IMR-90 (cell line): ENCODE data around the gene FAXC. TPM values are rescaled to one million over a fixed set of nuclear protein-coding genes. Genes with fewer than 3 reads are reported as not detected.
A peak's percentile ranks its signal among the peaks of the same experiment; 100 is the strongest.

Experiments used
- ATAC-seq: fragments of 200-7000 bp; cut with Tn5 transposase; 2 replicates; pipeline ENCODE4 v1.9.1; 2020; ENCODE audit warnings: low read depth, mild to moderate bottlenecking, moderate library complexity
- BruUV-seq: library from RNA; stranded (reverse); fragments of 400-500 nt; replicated peaks from 2 replicates; lab custom pipeline; 2021; lab: Mats Ljungman, UMichigan
- CTCF ChIA-PET: fragments of 300-600 bp; formaldehyde crosslinking; extraction: SDS; loops from one replicate; lab custom pipeline; 2021; ENCODE audit warnings: antibody characterized with exemption; lab: Yijun Ruan, JAX
- POLR2A ChIA-PET: fragments of 300-600 bp; sonication (Branson Sonifier 250); formaldehyde crosslinking; loops from one replicate; lab custom pipeline; 2022; ENCODE audit warnings: antibody characterized with exemption; ENCODE audit not compliant: unreplicated experiment; lab: Charles Lee
- DNase-seq: peaks from one replicate; pipeline ENCODE4 v3.0.0; 2013
- H2AFZ ChIP-seq: replicated peaks from 2 replicates; pipeline ENCODE3; 2013; ENCODE audit warnings: low read length, mild to moderate bottlenecking; ENCODE audit not compliant: poor library complexity
- H2AK5ac ChIP-seq: 2 replicates; pipeline ENCODE4 v1.6.1; 2013; ENCODE audit warnings: low read depth, low read length, inconsistent platforms
- H2AK9ac ChIP-seq: replicated peaks from 2 replicates; pipeline ENCODE3; 2013; ENCODE audit warnings: mild to moderate bottlenecking, low read depth, low read length, moderate library complexity; ENCODE audit not compliant: poor library complexity
- H2BK120ac ChIP-seq: 2 replicates; pipeline ENCODE4 v1.6.1; 2013; ENCODE audit warnings: low read depth, low read length, inconsistent platforms
- H2BK15ac ChIP-seq: 3 replicates; pipeline ENCODE4 v1.6.1; 2013; ENCODE audit warnings: low read depth, low read length, inconsistent platforms
- H2BK20ac ChIP-seq: 2 replicates; pipeline ENCODE4 v1.6.1; 2013; ENCODE audit warnings: low read depth, mild to moderate bottlenecking, inconsistent platforms, low read length, moderate library complexity
- H2BK5ac ChIP-seq: 2 replicates; pipeline ENCODE4 v1.6.1; 2013; ENCODE audit warnings: mild to moderate bottlenecking, low read depth, low read length, inconsistent platforms; ENCODE audit not compliant: poor library complexity, severe bottlenecking
- H3K14ac ChIP-seq: replicated peaks from 2 replicates; pipeline ENCODE4 v1.6.1; 2013; ENCODE audit warnings: low read depth, low read length, inconsistent platforms
- H3K18ac ChIP-seq: 2 replicates; pipeline ENCODE4 v1.6.1; 2013; ENCODE audit warnings: low read depth, low read length, control low read depth
- H3K23ac ChIP-seq: 2 replicates; pipeline ENCODE4 v1.6.1; 2013; ENCODE audit warnings: low read depth, low read length, inconsistent platforms
- H3K27ac ChIP-seq: 2 replicates; pipeline ENCODE4 v1.5.1; 2013; ENCODE audit warnings: mild to moderate bottlenecking, control low read depth, low read length; ENCODE audit not compliant: insufficient read depth
- H3K27me3 ChIP-seq: 2 replicates; pipeline ENCODE4 v1.6.1; 2013; ENCODE audit warnings: low read length; ENCODE audit not compliant: control insufficient read depth, insufficient read depth
- H3K36me3 ChIP-seq: 2 replicates; pipeline ENCODE4 v1.6.1; 2013; ENCODE audit warnings: low read length, mixed read lengths; ENCODE audit not compliant: control insufficient read depth, insufficient read depth
- H3K4ac ChIP-seq: 2 replicates; pipeline ENCODE4 v1.6.1; 2013; ENCODE audit warnings: low read depth, low read length, inconsistent platforms
- H3K4me1 ChIP-seq: 2 replicates; pipeline ENCODE4 v1.6.1; 2013; ENCODE audit warnings: low read length, mixed read lengths; ENCODE audit not compliant: control insufficient read depth, insufficient read depth
- H3K4me2 ChIP-seq: 2 replicates; pipeline ENCODE4 v1.6.1; 2013; ENCODE audit warnings: low read depth, mild to moderate bottlenecking, control low read depth, low read length, moderate library complexity
- H3K4me3 ChIP-seq: 2 replicates; pipeline ENCODE4 v1.5.1; 2013; ENCODE audit warnings: low read depth, mild to moderate bottlenecking, control low read depth, low read length, moderate library complexity; ENCODE audit not compliant: insufficient read depth
- H3K56ac ChIP-seq: 2 replicates; pipeline ENCODE4 v1.6.1; 2013; ENCODE audit warnings: low read length, inconsistent platforms; ENCODE audit not compliant: insufficient read depth; ENCODE audit errors: extremely low read depth
- H3K79me1 ChIP-seq, 2 experiments: 2 replicates each; pipeline ENCODE4 v1.6.1; 2013; ENCODE audit warnings: low read length in 2 of 2, inconsistent platforms in 1 of 2, low read depth in 1 of 2
- H3K9ac ChIP-seq: 2 replicates; pipeline ENCODE4 v1.6.1; 2013; ENCODE audit warnings: low read depth, low read length, control low read depth
- H3K9me1 ChIP-seq: 2 replicates; pipeline ENCODE4 v1.6.1; 2013; ENCODE audit warnings: low read length, inconsistent platforms; ENCODE audit not compliant: insufficient read depth
- H3K9me3 ChIP-seq: 2 replicates; pipeline ENCODE4 v1.6.1; 2013; ENCODE audit warnings: low read length; ENCODE audit not compliant: control insufficient read depth, insufficient read depth
- H4K20me1 ChIP-seq: 2 replicates; pipeline ENCODE4 v1.6.1; 2013; ENCODE audit warnings: low read length, inconsistent platforms; ENCODE audit not compliant: insufficient read depth
- H4K5ac ChIP-seq: 2 replicates; pipeline ENCODE4 v1.6.1; 2013; ENCODE audit warnings: mild to moderate bottlenecking, low read depth, low read length, control low read depth
- H4K8ac ChIP-seq, 2 experiments: 2 replicates each; pipeline ENCODE4 v1.6.1; 2013; ENCODE audit warnings: low read depth in 2 of 2, low read length in 2 of 2, control low read depth in 1 of 2, inconsistent platforms in 1 of 2
- H4K91ac ChIP-seq: 2 replicates; pipeline ENCODE4 v1.6.1; 2013; ENCODE audit warnings: low read depth, low read length, inconsistent platforms; ENCODE audit not compliant: insufficient read depth
- POLR2A ChIP-seq: IDR thresholded peaks from 2 replicates; pipeline ENCODE4 v1.6.1; 2012; ENCODE audit warnings: mild to moderate bottlenecking, low read depth, low read length
- SMC3 ChIP-seq: fragments of 150-350 bp; IDR thresholded peaks from 2 replicates; pipeline ENCODE4 v1.6.1; 2016; ENCODE audit warnings: low read depth, mild to moderate bottlenecking, antibody characterized with exemption, low read length, moderate library complexity
- WGBS, 2 experiments: methylation state at CpG; one replicate each; pipeline versions ENCODE4 v1.1.5 to v1.1.7; 2013; ENCODE audit warnings: missing lambda C conversion rate in 2 of 2; ENCODE audit not compliant: insufficient read length in 1 of 2; ENCODE audit errors: extremely low coverage in 2 of 2; 5-methylcytosine and 5-hydroxymethylcytosine counted together
- dilution Hi-C: fragments of 300-500 bp; cut with HindIII; formaldehyde crosslinking; loops from one replicate; pipeline ENCODE4 v1.14.3; 2018; ENCODE audit warnings: low sequenced_read_pairs; ENCODE audit not compliant: unreplicated experiment
- in situ Hi-C: fragments of 300-500 bp; cut with MboI; formaldehyde crosslinking; loops from 3 replicates; pipeline ENCODE4 v1.14.3; 2019; ENCODE audit warnings: low sequenced_read_pairs, inconsistent platforms, mixed read lengths
- intact Hi-C: fragments of 100-400 bp; cut with micrococcal nuclease; formaldehyde crosslinking; loops from 2 replicates; pipeline ENCODE4 v1.10.0; 2022
- polyA plus RNA-seq, 3 experiments: library from polyadenylated mRNA; depleted of rRNA; stranded (reverse); fragments of >200 nt; gene quantifications; 2 replicates each; pipeline ENCODE4 v1.2.3, GENCODE V29; 2012; ENCODE audit warnings: low replicate concordance in 1 of 3
- total RNA-seq: library from RNA; depleted of rRNA; stranded (reverse); fragments of >200 nt; gene quantifications from 2 replicates; pipeline ENCODE4 v1.2.3, GENCODE V29; 2012

FAXC gene
- total and polyA plus RNA-seq, 2 of the 4 experiments (the other 2 are of a cell fraction) = 1.1 to 2.7 TPM

DNA sequence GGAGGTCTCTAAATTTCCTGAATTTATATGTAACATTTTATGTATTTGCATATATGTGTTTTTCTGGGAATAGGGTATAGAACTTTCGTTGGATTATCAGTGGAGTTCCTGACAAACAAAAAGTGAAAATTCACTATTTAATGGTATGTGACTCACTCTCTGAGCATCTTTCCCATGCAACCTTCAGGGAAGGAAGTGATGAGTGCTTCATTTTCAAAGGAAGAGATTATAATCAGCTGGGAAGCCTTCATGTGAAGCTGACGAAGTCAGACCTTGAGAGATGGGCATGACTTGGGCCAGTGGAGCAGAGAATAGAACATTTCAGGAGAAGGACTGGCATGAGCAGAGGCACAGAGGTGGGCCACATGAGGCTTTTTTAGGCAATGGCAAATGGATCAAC is 72.7 kb downstream of the FAXC start:
- TF ChIP-seq POLR2A (no peak), SMC3 (no peak)
- Histone ChIP-seq H3K4me3 (no peak overlapping the region), H3K9ac (no peak overlapping the region), H3K18ac (no peak overlapping the region), H4K20me1 (no peaks in the 10 kb centered on the region), H4K91ac (no peak overlapping the region), H3K56ac (no peak overlapping the region), H2AK9ac (no peak overlapping the region), H2BK20ac (no peak overlapping the region), H3K4me2 (no peak overlapping the region), H2BK15ac (no peak overlapping the region), H3K14ac (no peak overlapping the region), H2AFZ (no peak overlapping the region), H3K27ac (no peak overlapping the region), H3K27me3 (no peaks in the 10 kb centered on the region), H4K8ac (no peak overlapping the region), H3K36me3 (no peaks in the 10 kb centered on the region), H2AK5ac (no peak overlapping the region), H4K5ac (no peak overlapping the region), H3K4me1 (no peaks in the 10 kb centered on the region), H2BK5ac (no peak overlapping the region), H3K9me1 (no peaks in the 10 kb centered on the region), H3K9me3 (no peaks in the 10 kb centered on the region), H3K79me1 (no peaks in the 10 kb centered on the region), H3K4ac (no peak overlapping the region), H3K23ac (no peak overlapping the region), H2BK120ac (no peak overlapping the region)
- peak; percentile 3 for DNase-seq
- ChIA-PET CTCF (no interaction called here), POLR2A (no interaction called here)
- intact Hi-C loops = no loop called here
- in situ Hi-C loops = no loop called here
- no peak for ATAC-seq
- dilution Hi-C loops = no loop called here
- WGBS, 2 experiments = 40% methylated on average over 1 of the region's 2 CpGs; no CpG with 5 or more reads in 1 of the 2 experiments
- no TSS peak for BruUV-seq
